HEK293 (cell line): ENCODE measurements around the gene CD81.

Experiments
- CTCF ChIP-seq: fragments of 450-650 bp; formaldehyde crosslinking; IDR thresholded peaks from 2 replicates; pipeline ENCODE4 v1.5.1; 2016; ENCODE audit warnings: missing biosample characterization, missing genetic modification characterization
- KLF16 ChIP-seq: fragments of 450-650 bp; formaldehyde crosslinking; IDR thresholded peaks from 2 replicates; pipeline ENCODE4 v1.5.1; 2017; ENCODE audit warnings: missing biosample characterization, missing genetic modification characterization
- MYNN ChIP-seq: fragments of 450-650 bp; formaldehyde crosslinking; IDR thresholded peaks from 2 replicates; pipeline ENCODE4 v1.5.1; 2016; ENCODE audit warnings: missing biosample characterization, missing genetic modification characterization, borderline replicate concordance
- MZF1 ChIP-seq: fragments of 450-650 bp; formaldehyde crosslinking; IDR thresholded peaks from 2 replicates; pipeline ENCODE4 v1.5.1; 2017; ENCODE audit warnings: missing biosample characterization, missing genetic modification characterization, borderline replicate concordance
- TCF7L2 ChIP-seq: IDR thresholded peaks from 2 replicates; pipeline ENCODE4 v1.6.1; 2011; ENCODE audit warnings: low read depth, mild to moderate bottlenecking, inconsistent platforms, low read length, moderate library complexity, borderline replicate concordance
- YY1 ChIP-seq: fragments of 450-650 bp; formaldehyde crosslinking; IDR thresholded peaks from 2 replicates; pipeline ENCODE4 v1.5.1; 2018; ENCODE audit warnings: missing biosample characterization, missing genetic modification characterization
- ZNF426 ChIP-seq: fragments of 450-650 bp; formaldehyde crosslinking; IDR thresholded peaks from 2 replicates; pipeline ENCODE4 v1.5.1; 2017; ENCODE audit warnings: missing biosample characterization, missing genetic modification characterization, mild to moderate bottlenecking, inconsistent platforms, moderate library complexity
- ZNF501 ChIP-seq: fragments of 450-650 bp; formaldehyde crosslinking; IDR thresholded peaks from 2 replicates; pipeline ENCODE4 v1.5.1; 2016; ENCODE audit warnings: missing biosample characterization, missing genetic modification characterization
- ZNF529 ChIP-seq: fragments of 450-650 bp; formaldehyde crosslinking; IDR thresholded peaks from 2 replicates; pipeline ENCODE4 v1.5.1; 2017; ENCODE audit warnings: missing genetic modification characterization, missing biosample characterization; ENCODE audit not compliant: insufficient replicate concordance
- ZNF558 ChIP-seq: fragments of 450-650 bp; formaldehyde crosslinking; IDR thresholded peaks from 2 replicates; pipeline ENCODE4 v1.5.1; 2016; ENCODE audit warnings: missing biosample characterization, missing genetic modification characterization
- TF ChIP-seq, protein P1 (sequence below): fragments of 450-650 bp; formaldehyde crosslinking; IDR thresholded peaks from 2 replicates; pipeline ENCODE4 v1.5.1; 2016; ENCODE audit warnings: missing biosample characterization, missing genetic modification characterization
- TF ChIP-seq, protein P2 (sequence below): fragments of 450-650 bp; IDR thresholded peaks from 2 replicates; pipeline ENCODE4 v1.5.1; 2018; ENCODE audit warnings: missing biosample characterization, missing genetic modification characterization

DNA sequence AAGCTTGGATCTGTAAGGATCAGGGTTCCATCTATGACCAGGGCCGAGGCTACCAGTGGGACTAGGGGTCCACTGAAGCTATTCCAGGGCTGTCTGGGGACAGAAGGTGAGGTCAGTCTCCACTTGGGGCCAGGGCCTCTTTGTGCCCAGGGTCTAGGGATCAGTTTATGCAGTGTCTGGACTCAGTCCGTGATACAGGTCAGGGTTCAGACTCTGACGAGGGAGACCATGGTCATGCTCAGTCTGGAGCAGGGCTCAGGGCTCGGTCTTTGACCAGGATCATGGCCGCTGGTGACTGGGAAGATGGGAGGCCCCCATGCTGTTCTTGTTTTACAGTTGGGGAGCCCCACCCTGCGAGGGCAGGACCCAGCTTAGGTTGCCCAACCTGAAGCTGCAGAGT lies 35.2 kb downstream of the CD81 start:
- no peak for TF ChIP-seq ZNF501
- TF ChIP-seq YY1 (tag by site-specific recombination) = no peak
- TF ChIP-seq CTCF = no peak
- TF ChIP-seq ZNF558 (tag by site-specific recombination) = no peak
- no peak for TF ChIP-seq ZNF426 (tag by site-specific recombination)
- TF ChIP-seq, protein P1, sequence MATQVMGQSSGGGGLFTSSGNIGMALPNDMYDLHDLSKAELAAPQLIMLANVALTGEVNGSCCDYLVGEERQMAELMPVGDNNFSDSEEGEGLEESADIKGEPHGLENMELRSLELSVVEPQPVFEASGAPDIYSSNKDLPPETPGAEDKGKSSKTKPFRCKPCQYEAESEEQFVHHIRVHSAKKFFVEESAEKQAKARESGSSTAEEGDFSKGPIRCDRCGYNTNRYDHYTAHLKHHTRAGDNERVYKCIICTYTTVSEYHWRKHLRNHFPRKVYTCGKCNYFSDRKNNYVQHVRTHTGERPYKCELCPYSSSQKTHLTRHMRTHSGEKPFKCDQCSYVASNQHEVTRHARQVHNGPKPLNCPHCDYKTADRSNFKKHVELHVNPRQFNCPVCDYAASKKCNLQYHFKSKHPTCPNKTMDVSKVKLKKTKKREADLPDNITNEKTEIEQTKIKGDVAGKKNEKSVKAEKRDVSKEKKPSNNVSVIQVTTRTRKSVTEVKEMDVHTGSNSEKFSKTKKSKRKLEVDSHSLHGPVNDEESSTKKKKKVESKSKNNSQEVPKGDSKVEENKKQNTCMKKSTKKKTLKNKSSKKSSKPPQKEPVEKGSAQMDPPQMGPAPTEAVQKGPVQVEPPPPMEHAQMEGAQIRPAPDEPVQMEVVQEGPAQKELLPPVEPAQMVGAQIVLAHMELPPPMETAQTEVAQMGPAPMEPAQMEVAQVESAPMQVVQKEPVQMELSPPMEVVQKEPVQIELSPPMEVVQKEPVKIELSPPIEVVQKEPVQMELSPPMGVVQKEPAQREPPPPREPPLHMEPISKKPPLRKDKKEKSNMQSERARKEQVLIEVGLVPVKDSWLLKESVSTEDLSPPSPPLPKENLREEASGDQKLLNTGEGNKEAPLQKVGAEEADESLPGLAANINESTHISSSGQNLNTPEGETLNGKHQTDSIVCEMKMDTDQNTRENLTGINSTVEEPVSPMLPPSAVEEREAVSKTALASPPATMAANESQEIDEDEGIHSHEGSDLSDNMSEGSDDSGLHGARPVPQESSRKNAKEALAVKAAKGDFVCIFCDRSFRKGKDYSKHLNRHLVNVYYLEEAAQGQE = no peak
- no peak for TF ChIP-seq TCF7L2
- no peak for TF ChIP-seq ZNF529 (tag by site-specific recombination)
- no peak for TF ChIP-seq KLF16
- no peak for TF ChIP-seq MZF1 (tag by site-specific recombination)
- TF ChIP-seq, protein P2, sequence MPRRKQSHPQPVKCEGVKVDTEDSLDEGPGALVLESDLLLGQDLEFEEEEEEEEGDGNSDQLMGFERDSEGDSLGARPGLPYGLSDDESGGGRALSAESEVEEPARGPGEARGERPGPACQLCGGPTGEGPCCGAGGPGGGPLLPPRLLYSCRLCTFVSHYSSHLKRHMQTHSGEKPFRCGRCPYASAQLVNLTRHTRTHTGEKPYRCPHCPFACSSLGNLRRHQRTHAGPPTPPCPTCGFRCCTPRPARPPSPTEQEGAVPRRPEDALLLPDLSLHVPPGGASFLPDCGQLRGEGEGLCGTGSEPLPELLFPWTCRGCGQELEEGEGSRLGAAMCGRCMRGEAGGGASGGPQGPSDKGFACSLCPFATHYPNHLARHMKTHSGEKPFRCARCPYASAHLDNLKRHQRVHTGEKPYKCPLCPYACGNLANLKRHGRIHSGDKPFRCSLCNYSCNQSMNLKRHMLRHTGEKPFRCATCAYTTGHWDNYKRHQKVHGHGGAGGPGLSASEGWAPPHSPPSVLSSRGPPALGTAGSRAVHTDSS (tag by site-specific recombination) = no peak
- TF ChIP-seq MYNN (tag by site-specific recombination) = no peak
